ENCODE data around the gene NDUFAF2. TPM values are rescaled to one million over a fixed set of nuclear protein-coding genes. Genes with fewer than 3 reads are reported as not detected.

Gene NDUFAF2
- total RNA-seq, 3 donors from 2014 or later, result 12.8 to 29.9 (median 19.5) TPM

DNA sequence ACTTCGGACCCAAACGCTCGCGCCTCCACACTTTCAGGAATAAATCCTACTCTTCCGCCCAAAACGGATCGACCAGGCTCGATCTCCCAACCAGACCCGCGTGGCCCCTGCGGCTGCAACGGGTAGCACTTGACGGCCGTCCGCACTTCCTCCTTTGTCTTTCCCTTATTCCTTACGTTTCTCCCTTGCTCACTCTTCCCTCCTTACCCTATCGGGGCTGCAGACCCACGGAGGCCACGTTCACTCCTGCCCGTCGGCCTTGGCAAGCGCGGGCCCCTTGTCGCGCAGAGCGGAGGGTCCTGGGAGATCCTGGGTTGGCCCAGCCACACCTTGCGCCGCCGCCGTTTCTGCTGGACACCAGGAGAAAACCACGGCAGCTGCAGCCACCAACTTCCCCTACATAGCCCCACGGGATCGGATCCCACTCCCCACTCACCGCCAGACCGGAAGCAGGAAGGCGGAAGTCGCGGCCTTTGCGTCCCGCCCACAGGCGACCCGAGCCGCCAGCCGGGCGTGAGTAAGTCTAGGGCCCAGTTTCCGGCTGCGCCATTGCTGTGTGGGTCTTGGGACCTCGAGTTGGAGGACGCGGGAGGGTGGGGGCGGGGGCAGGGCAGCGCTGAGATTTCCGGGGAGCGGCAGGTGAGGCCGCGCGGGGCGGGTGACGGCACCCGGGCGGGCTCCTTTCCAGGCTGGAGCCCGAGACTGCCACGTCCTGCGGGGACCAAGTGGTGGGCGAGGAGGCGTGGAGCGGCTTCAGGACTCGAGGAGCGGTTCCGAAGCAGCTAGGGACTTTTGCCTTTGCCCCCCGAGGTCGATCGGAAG lies 217.2 kb downstream of the NDUFAF2 start, which contains the start of gene SMIM15:
Gene SMIM15 (minus strand): TSS at position 459 of the 822 bp plus-strand sequence. CDS start 2,297 bp downstream, outside the sequence.
- Histone ChIP-seq H3K36me3 (ENCODE audit: low read depth) (no peaks in the 10 kb centered on the region), H3K4me3 (peak within 1 kb of the TSS; percentile 59), H3K9me3 (no peaks in the 10 kb centered on the region), H3K4me1 (ENCODE audit: low read depth) (peaks cover 12% of the 10 kb centered on the region)
- DNase-seq (peak; percentile 93 to 95 (median 94)), ATAC-seq (peak; percentile 97)
- TF ChIP-seq CTCF (IDR thresholded peaks at IDR 0.05), result no peak
- intact Hi-C loops (cut with DNase I, micrococcal nuclease), result no loop called here

DNA sequence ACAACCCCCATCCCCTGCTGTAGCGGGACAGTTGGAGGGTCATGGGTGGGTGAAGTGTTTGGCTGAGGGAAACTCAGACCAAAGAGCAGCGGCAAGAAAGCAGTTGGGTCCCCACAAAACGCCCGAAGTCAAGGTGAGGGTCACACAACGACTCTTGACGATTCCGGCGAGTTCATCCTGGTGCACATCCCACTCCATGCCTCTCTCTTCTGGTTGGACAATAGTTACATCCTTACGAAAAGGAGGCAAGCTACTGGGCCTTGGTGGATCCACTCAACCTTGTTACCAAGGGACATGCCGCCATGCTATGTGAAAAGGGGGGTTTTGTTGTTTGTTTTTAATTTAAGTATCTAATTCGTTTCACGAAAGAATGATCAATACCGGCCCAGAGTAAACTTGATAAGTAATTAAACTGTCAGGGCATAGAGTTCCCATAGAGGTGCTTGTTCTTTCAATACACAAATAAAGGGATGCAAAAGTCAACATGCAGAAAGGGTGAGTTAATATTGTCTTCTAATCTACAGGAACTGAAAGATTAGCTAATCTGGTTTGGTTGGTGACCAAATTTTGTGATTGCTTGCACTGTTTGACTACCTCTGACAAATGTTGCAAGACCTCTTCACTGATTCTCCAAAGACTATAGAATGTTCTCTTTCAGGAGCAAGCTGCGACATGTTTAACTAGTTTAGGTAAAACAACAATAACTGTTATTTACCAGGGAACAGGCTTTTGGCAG lies 218.0 kb downstream of the NDUFAF2 start:
- DNase-seq (peak in 1 of 3 donors; percentile 40), ATAC-seq (peak; percentile 37)
- Histone ChIP-seq H3K4me3 (peak overlapping the region; percentile 59), H3K36me3 (ENCODE audit: low read depth) (no peaks in the 10 kb centered on the region), H3K9me3 (no peaks in the 10 kb centered on the region), H3K4me1 (ENCODE audit: low read depth) (peaks cover 12% of the 10 kb centered on the region)
- intact Hi-C loops (cut with DNase I, micrococcal nuclease), result no loop called here
- no peak for TF ChIP-seq CTCF (IDR thresholded peaks at IDR 0.05)

DNA sequence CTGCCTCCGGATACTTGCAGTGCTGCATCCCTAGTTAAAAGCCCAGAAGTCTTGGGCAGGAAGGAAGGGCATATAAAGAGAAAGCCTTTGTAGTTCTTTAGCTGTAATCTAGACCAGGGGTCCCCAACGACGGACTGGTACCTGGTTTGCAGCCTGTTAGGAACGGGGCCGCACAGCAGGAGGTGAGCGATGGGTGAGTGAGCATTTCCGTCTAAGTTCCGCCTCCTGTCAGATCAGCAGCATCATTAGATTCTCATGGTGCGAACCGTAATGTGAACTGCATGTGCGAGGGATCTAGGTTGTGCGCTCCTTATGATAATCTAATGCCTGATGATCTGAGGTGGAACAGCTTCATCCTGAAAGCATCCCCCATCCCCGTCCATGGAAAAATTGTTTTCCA lies 218.9 kb downstream of the NDUFAF2 start:
- ATAC-seq (no peak), DNase-seq (no peak)
- TF ChIP-seq CTCF (IDR thresholded peaks at IDR 0.05), result no peak
- no peak overlapping the region for H3K4me3 ChIP-seq
- no peaks in the 10 kb centered on the region for H3K9me3 ChIP-seq
- intact Hi-C loops (cut with DNase I, micrococcal nuclease), result no loop called here
- peaks cover 12% of the 10 kb centered on the region for H3K4me1 ChIP-seq (ENCODE audit: low read depth)
- no peaks in the 10 kb centered on the region for H3K36me3 ChIP-seq (ENCODE audit: low read depth)

DNA sequence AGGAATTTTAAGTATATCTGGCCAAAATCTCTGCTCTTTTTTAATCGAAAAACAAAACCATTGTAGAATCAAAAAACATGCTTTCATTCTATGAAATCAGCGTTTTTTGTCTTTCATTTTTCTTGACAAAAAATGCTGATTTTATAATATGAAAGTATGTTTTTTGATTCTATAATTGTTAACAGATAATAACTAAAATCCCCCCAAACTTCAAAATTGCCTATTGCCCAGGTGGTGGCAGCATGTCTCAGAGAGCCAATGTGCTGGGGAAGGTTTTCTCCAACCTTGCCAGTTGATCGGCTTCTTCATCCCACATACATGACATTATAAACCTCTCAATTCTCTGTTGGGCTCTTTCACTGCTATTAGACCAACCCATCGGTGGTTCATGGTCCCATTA lies 222.4 kb downstream of the NDUFAF2 start:
- Histone ChIP-seq H3K4me3 (no peak overlapping the region), H3K9me3 (no peaks in the 10 kb centered on the region), H3K4me1 (ENCODE audit: low read depth) (no peaks in the 10 kb centered on the region), H3K36me3 (ENCODE audit: low read depth) (no peaks in the 10 kb centered on the region)
- ATAC-seq (peak; percentile 33), DNase-seq (peak in 1 of 3 donors; percentile 35)
- TF ChIP-seq CTCF (IDR thresholded peaks at IDR 0.05), result no peak
- intact Hi-C loops (cut with DNase I, micrococcal nuclease), result no loop called here

DNA sequence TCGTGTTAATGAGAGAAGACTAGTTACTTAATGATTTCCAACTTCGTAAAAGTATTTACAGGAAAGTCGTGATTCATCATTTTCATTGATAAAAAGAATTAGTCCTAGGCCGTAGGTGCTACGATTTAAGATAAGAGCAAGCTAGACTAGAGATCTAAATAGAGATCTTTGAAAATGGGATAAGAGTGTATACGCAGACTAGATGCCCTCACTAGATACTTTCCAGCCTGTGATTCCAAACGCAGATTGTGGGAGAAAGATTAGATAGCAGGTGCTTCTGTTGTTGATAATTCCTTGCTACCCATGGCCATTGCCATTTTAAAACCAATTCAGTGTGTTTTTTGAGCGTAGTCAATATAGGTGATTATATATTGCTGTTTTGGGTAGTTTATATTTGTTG lies 223.9 kb downstream of the NDUFAF2 start:
- no peak overlapping the region for H3K4me3 ChIP-seq
- no peak for ATAC-seq
- no peaks in the 10 kb centered on the region for H3K4me1 ChIP-seq (ENCODE audit: low read depth)
- H3K9me3 ChIP-seq, result no peaks in the 10 kb centered on the region
- TF ChIP-seq CTCF (IDR thresholded peaks at IDR 0.05), result no peak
- no peaks in the 10 kb centered on the region for H3K36me3 ChIP-seq (ENCODE audit: low read depth)
- intact Hi-C loops (cut with DNase I, micrococcal nuclease), result no loop called here
- DNase-seq, result no peak
